ENCODE results near the gene IFT80. TPM values are rescaled to one million over a fixed set of nuclear protein-coding genes. Genes with fewer than 3 reads are reported as not detected.

The IFT80 gene
- total and polyA plus RNA-seq, 4 experiments from 2014 or later = 4.1 to 38.8 (median 19.6) TPM

GRCh38 chr3:160226026-160226907 is 172.8 kb downstream of the IFT80 start:
- Mint-ChIP-seq H3K27ac (peak overlapping the region in 2 of 7 donors; percentile 57 to 59), H3K4me1 (peaks cover 13 to 22% (median 15%) of the 10 kb centered on the region in 4 donors), H3K4me3 (peak overlapping the region; percentile 76 to 90 (median 84)), H3K27me3 (peaks cover 32 to 49% of the 10 kb centered on the region in 2 donors), H3K9me3 (no peaks in the 10 kb centered on the region), H3K36me3 (no peaks in the 10 kb centered on the region)
- intact Hi-C loops (cut with micrococcal nuclease) = loop anchor here (5.0 kb wide), 1 partner anchor 176 kb away; no protein-coding TSS in a partner anchor
- H3K36me3 ChIP-seq (ENCODE audit: insufficient read depth, low read length) = no peaks in the 10 kb centered on the region
- ChIA-PET POLR2A (ENCODE audit: partially characterized antibody) (no interaction called here), CTCF (ENCODE audit: partially characterized antibody) (interaction anchor here (0.7 to 1.3 kb wide), 2 partner anchors 10 to 11 kb away, joined by 3 to 4 read pairs; no protein-coding TSS in a partner anchor)
- H3K27me3 ChIP-seq (ENCODE audit: insufficient read depth, low read length) = peaks cover 24% of the 10 kb centered on the region
- peak in 1 of 5 donors; percentile 10 for DNase-seq
- peaks cover 18% of the 10 kb centered on the region for H3K4me1 ChIP-seq (ENCODE audit: insufficient read depth, low read length)
- H3K9me3 ChIP-seq (ENCODE audit: control insufficient read depth in 1 of 2, low read length in 2 of 2) = no peaks in the 10 kb centered on the region
- H3K27ac ChIP-seq (ENCODE audit: low read depth, low read length) = no peak overlapping the region
- peak overlapping the region in 1 of 2 donors; percentile 50 for H3K4me3 ChIP-seq (ENCODE audit: low read length in 2 of 2)

GRCh38 chr3:160225176-160226025 is 173.6 kb downstream of the IFT80 start, which contains the start of gene C3orf80:
TSS of gene C3orf80 (plus strand) at chr3:160225422. CDS start at chr3:160225636, 214 bp downstream.
- H3K4me3 Mint-ChIP-seq = peak within 1 kb of the TSS; percentile 68 to 87 (median 82)
- ChIA-PET POLR2A (ENCODE audit: partially characterized antibody) (no interaction called here), CTCF (ENCODE audit: partially characterized antibody) (interaction anchor here (0.7 to 1.3 kb wide), 2 partner anchors 9 to 11 kb away, joined by 3 to 4 read pairs; no protein-coding TSS in a partner anchor)
- H3K9me3 Mint-ChIP-seq = no peaks in the 10 kb centered on the region
- Histone ChIP-seq H3K27me3 (ENCODE audit: insufficient read depth, low read length) (peaks cover 22% of the 10 kb centered on the region), H3K4me3 (ENCODE audit: low read length in 2 of 2) (peak within 1 kb of the TSS in 1 of 2 donors; percentile 50), H3K4me1 (ENCODE audit: insufficient read depth, low read length) (peaks cover 18% of the 10 kb centered on the region), H3K9me3 (ENCODE audit: control insufficient read depth in 1 of 2, low read length in 2 of 2) (no peaks in the 10 kb centered on the region), H3K36me3 (ENCODE audit: insufficient read depth, low read length) (no peaks in the 10 kb centered on the region), H3K27ac (ENCODE audit: low read depth, low read length) (no peak within 1 kb of the TSS)
- H3K27ac Mint-ChIP-seq = peak within 1 kb of the TSS in 1 of 7 donors; percentile 27
- intact Hi-C loops (cut with micrococcal nuclease) = loop anchor here (5.0 kb wide), 1 partner anchor 177 kb away; no protein-coding TSS in a partner anchor
- peaks cover 13 to 22% (median 15%) of the 10 kb centered on the region in 4 donors for H3K4me1 Mint-ChIP-seq
- DNase-seq = peak in 4 of 5 donors; percentile 28 to 44 (median 36)
- H3K36me3 Mint-ChIP-seq = no peaks in the 10 kb centered on the region
- peaks cover 32 to 51% of the 10 kb centered on the region in 2 donors for H3K27me3 Mint-ChIP-seq

GRCh38 chr3:160224811-160225175 is 174.2 kb downstream of the IFT80 start:
- ChIA-PET POLR2A (ENCODE audit: partially characterized antibody) (no interaction called here), CTCF (ENCODE audit: partially characterized antibody) (interaction anchor here (1.3 kb wide), 1 partner anchor 12 kb away, joined by 4 read pairs; no protein-coding TSS in a partner anchor)
- Mint-ChIP-seq H3K4me3 (peak overlapping the region; percentile 68 to 85 (median 80)), H3K27ac (peak overlapping the region in 1 of 7 donors; percentile 27), H3K4me1 (peaks cover 13 to 22% (median 15%) of the 10 kb centered on the region in 4 donors), H3K27me3 (peaks cover 30 to 50% of the 10 kb centered on the region in 2 donors), H3K36me3 (no peaks in the 10 kb centered on the region), H3K9me3 (no peaks in the 10 kb centered on the region)
- H3K4me1 ChIP-seq (ENCODE audit: insufficient read depth, low read length) = peaks cover 18% of the 10 kb centered on the region
- H3K9me3 ChIP-seq (ENCODE audit: control insufficient read depth in 1 of 2, low read length in 2 of 2) = no peaks in the 10 kb centered on the region
- H3K27ac ChIP-seq (ENCODE audit: low read depth, low read length) = no peak overlapping the region
- DNase-seq = no peak
- H3K36me3 ChIP-seq (ENCODE audit: insufficient read depth, low read length) = no peaks in the 10 kb centered on the region
- H3K27me3 ChIP-seq (ENCODE audit: insufficient read depth, low read length) = peaks cover 22% of the 10 kb centered on the region
- intact Hi-C loops (cut with micrococcal nuclease) = loop anchor here (5.0 kb wide), 1 partner anchor 178 kb away; no protein-coding TSS in a partner anchor
- H3K4me3 ChIP-seq (ENCODE audit: low read length in 2 of 2) = peak overlapping the region in 1 of 2 donors; percentile 50

GRCh38 chr3:160224256-160224655 is 174.8 kb downstream of the IFT80 start:
- intact Hi-C loops (cut with micrococcal nuclease) = no loop called here
- CTCF ChIA-PET (ENCODE audit: partially characterized antibody) = no interaction called here
- POLR2A ChIA-PET (ENCODE audit: partially characterized antibody) = no interaction called here
- peak in 2 of 5 donors; percentile 6 to 16 for DNase-seq
- peaks cover 22% of the 10 kb centered on the region for H3K27me3 ChIP-seq (ENCODE audit: insufficient read depth, low read length)
- H3K36me3 ChIP-seq (ENCODE audit: insufficient read depth, low read length) = no peaks in the 10 kb centered on the region
- no peak overlapping the region for H3K27ac ChIP-seq (ENCODE audit: low read depth, low read length)
- no peaks in the 10 kb centered on the region for H3K9me3 ChIP-seq (ENCODE audit: control insufficient read depth in 1 of 2, low read length in 2 of 2)
- H3K4me1 ChIP-seq (ENCODE audit: insufficient read depth, low read length) = peaks cover 18% of the 10 kb centered on the region
- Mint-ChIP-seq H3K9me3 (no peaks in the 10 kb centered on the region), H3K4me1 (peaks cover 13 to 22% (median 15%) of the 10 kb centered on the region in 4 donors), H3K27me3 (peaks cover 32 to 50% of the 10 kb centered on the region in 2 donors), H3K4me3 (peak overlapping the region; percentile 8 to 85 (median 78)), H3K36me3 (no peaks in the 10 kb centered on the region), H3K27ac (no peak overlapping the region)
- H3K4me3 ChIP-seq (ENCODE audit: low read length in 2 of 2) = no peak overlapping the region

- H3K36me3 Mint-ChIP-seq = no peaks in the 10 kb centered on the region
- no peaks in the 10 kb centered on the region for H3K36me3 ChIP-seq (ENCODE audit: insufficient read depth, low read length)
- POLR2A ChIA-PET (ENCODE audit: partially characterized antibody) = no interaction called here
- H3K27ac ChIP-seq (ENCODE audit: low read depth, low read length) = no peak overlapping the region
- peaks cover 28 to 55% of the 10 kb centered on the region in 2 donors for H3K27me3 Mint-ChIP-seq
- intact Hi-C loops (cut with micrococcal nuclease) = no loop called here
- H3K4me1 ChIP-seq (ENCODE audit: insufficient read depth, low read length) = peaks cover 9% of the 10 kb centered on the region
- H3K27ac Mint-ChIP-seq = no peak overlapping the region
- H3K4me1 Mint-ChIP-seq = peaks cover 6 to 15% (median 9%) of the 10 kb centered on the region in 4 donors
- no peaks in the 10 kb centered on the region for H3K9me3 Mint-ChIP-seq
- no peaks in the 10 kb centered on the region for H3K9me3 ChIP-seq (ENCODE audit: control insufficient read depth in 1 of 2, low read length in 2 of 2)
- no peak overlapping the region for H3K4me3 ChIP-seq (ENCODE audit: low read length in 2 of 2)
- peaks cover 10% of the 10 kb centered on the region for H3K27me3 ChIP-seq (ENCODE audit: insufficient read depth, low read length)
- H3K4me3 Mint-ChIP-seq = no peak overlapping the region
- no peak for DNase-seq
- CTCF ChIA-PET (ENCODE audit: partially characterized antibody) = interaction anchor here (0.9 kb wide), 1 partner anchor 61 kb away, joined by 3 read pairs; no protein-coding TSS in a partner anchor
Observed at GRCh38 chr3:160221019-160221418, 178.0 kb downstream of the IFT80 start.

- no peaks in the 10 kb centered on the region for H3K36me3 Mint-ChIP-seq
- no peak for DNase-seq
- no peaks in the 10 kb centered on the region for H3K36me3 ChIP-seq (ENCODE audit: insufficient read depth, low read length)
- H3K27ac ChIP-seq (ENCODE audit: low read depth, low read length) = no peak overlapping the region
- intact Hi-C loops (cut with micrococcal nuclease) = no loop called here
- no peak overlapping the region for H3K4me3 Mint-ChIP-seq
- ChIA-PET CTCF (ENCODE audit: partially characterized antibody) (interaction anchor here (0.9 kb wide), 1 partner anchor 62 kb away, joined by 3 read pairs; no protein-coding TSS in a partner anchor), POLR2A (ENCODE audit: partially characterized antibody) (no interaction called here)
- peaks cover 27 to 55% of the 10 kb centered on the region in 2 donors for H3K27me3 Mint-ChIP-seq
- H3K27ac Mint-ChIP-seq = no peak overlapping the region
- H3K27me3 ChIP-seq (ENCODE audit: insufficient read depth, low read length) = peaks cover 10% of the 10 kb centered on the region
- peaks cover 5 to 14% (median 9%) of the 10 kb centered on the region in 4 donors for H3K4me1 Mint-ChIP-seq
- H3K4me3 ChIP-seq (ENCODE audit: low read length in 2 of 2) = no peak overlapping the region
- peaks cover 9% of the 10 kb centered on the region for H3K4me1 ChIP-seq (ENCODE audit: insufficient read depth, low read length)
- no peaks in the 10 kb centered on the region for H3K9me3 Mint-ChIP-seq
- no peaks in the 10 kb centered on the region for H3K9me3 ChIP-seq (ENCODE audit: control insufficient read depth in 1 of 2, low read length in 2 of 2)
Observed at GRCh38 chr3:160220038-160220437, 179.0 kb downstream of the IFT80 start.
